HepG2 (cell line): Measurements from ENCODE around the gene MBL2. TPM values are rescaled to one million over a fixed set of nuclear protein-coding genes. Genes with fewer than 3 reads are reported as not detected.

Experiments
- ATAC-seq: fragments of 200-7000 bp; cut with Tn5 transposase; 3 replicates; pipeline ENCODE4 v1.9.1; 2020; ENCODE audit warnings: mild to moderate bottlenecking, moderate library complexity
- BruUV-seq: library from RNA; stranded (reverse); fragments of 400-500 nt; replicated peaks from 2 replicates; lab custom pipeline; 2021; lab: Mats Ljungman, UMichigan
- CTCF ChIA-PET: fragments of 300-600 bp; formaldehyde crosslinking; extraction: SDS; loops from one replicate; lab custom pipeline; 2021; ENCODE audit warnings: low total read pairs, inconsistent platforms, low intra/inter-chr PET ratio; lab: Yijun Ruan, JAX
- POLR2A ChIA-PET: fragments of 350-600 bp; sonication (Branson Sonifier 250); formaldehyde crosslinking; loops from one replicate; lab custom pipeline; 2020; ENCODE audit warnings: antibody characterized with exemption, inconsistent platforms; lab: Yijun Ruan, JAX
- DNase-seq: peaks from one replicate; pipeline ENCODE4 v3.0.0-alpha.2; 2015; ENCODE audit warnings: low spot score
- FAIRE-seq: peaks from 3 replicates; lab custom pipeline; 2011; peaks lifted over from hg19 to GRCh38; lab: Jason Lieb, UNC
- H2AFZ ChIP-seq: one replicate; pipeline ENCODE4 v1.6.1; 2011; ENCODE audit warnings: low read length, inconsistent platforms
- H3K27ac ChIP-seq: fragments of 300-600 bp; 3 replicates; pipeline ENCODE4 v1.8.0; 2011; ENCODE audit warnings: mixed run types, mild to moderate bottlenecking, mixed read lengths, low read length, inconsistent platforms; ENCODE audit not compliant: insufficient read depth; ENCODE audit errors: extremely low read length
- H3K27me3 ChIP-seq, 2 experiments: fragments of 200-600 bp in 1 of 2; 2 replicates in 1 of 2; 3 replicates in 1 of 2; pipeline versions ENCODE4 v1.6.0 to v1.8.0; 2011; ENCODE audit warnings: low read length in 2 of 2, mild to moderate bottlenecking in 2 of 2, moderate library complexity in 2 of 2, inconsistent platforms in 1 of 2; ENCODE audit not compliant: insufficient read depth in 2 of 2, control insufficient read depth in 1 of 2
- H3K36me3 ChIP-seq, 2 experiments: fragments of 200-600 bp in 1 of 2; replicated peaks in 1 of 2; 2 replicates in 1 of 2; 3 replicates in 1 of 2; pipeline versions ENCODE4 v1.5.1 to v1.8.0; 2011; ENCODE audit warnings: low read length in 2 of 2, inconsistent platforms in 1 of 2; ENCODE audit not compliant: insufficient read depth in 2 of 2, control insufficient read depth in 1 of 2
- H3K4me1 ChIP-seq: 2 replicates; pipeline ENCODE4 v1.5.1; 2012; ENCODE audit warnings: low read length, inconsistent platforms; ENCODE audit not compliant: insufficient read depth
- H3K4me2 ChIP-seq: 2 replicates; pipeline ENCODE4 v1.6.0; 2011; ENCODE audit warnings: low read depth, low read length, inconsistent platforms
- H3K4me3 ChIP-seq, 3 experiments: fragments of 200-600 bp in 1 of 3; sonication (generic), shearing (Covaris generic) in 1 of 3; replicated peaks in 1 of 3; 2 replicates each; pipeline ENCODE4 v1.5.1; 2011 to 2016; ENCODE audit warnings: low read length in 3 of 3, inconsistent platforms in 2 of 3, low read depth in 2 of 3, mild to moderate bottlenecking in 2 of 3, control low read depth in 1 of 3, mixed read lengths in 1 of 3; ENCODE audit not compliant: insufficient read depth in 1 of 3
- H3K79me2 ChIP-seq: one replicate; pipeline ENCODE4 v1.6.1; 2011; ENCODE audit warnings: low read length, inconsistent platforms; ENCODE audit not compliant: insufficient read depth
- H3K9ac ChIP-seq: 2 replicates; pipeline ENCODE4 v1.6.0; 2011; ENCODE audit warnings: mild to moderate bottlenecking, low read depth, low read length, inconsistent platforms; ENCODE audit not compliant: insufficient read depth
- H3K9me3 ChIP-seq: 2 replicates; pipeline ENCODE4 v1.5.1; 2012; ENCODE audit warnings: mild to moderate bottlenecking, low read length
- H4K20me1 ChIP-seq: 2 replicates; pipeline ENCODE4 v1.6.0; 2011; ENCODE audit warnings: inconsistent platforms, mild to moderate bottlenecking, low read length, moderate library complexity; ENCODE audit not compliant: insufficient read depth
- HINFP ChIP-seq: sonication (generic); formaldehyde crosslinking; IDR thresholded peaks from 2 replicates; pipeline ENCODE4 v1.4.0; 2020; ENCODE audit warnings: low read depth, mild to moderate bottlenecking, missing genetic modification reagents
- HNRNPLL ChIP-seq: fragments of 200-400 bp; formaldehyde crosslinking; IDR thresholded peaks from 2 replicates; pipeline ENCODE4 v1.6.1; 2017; ENCODE audit warnings: mild to moderate bottlenecking, low read depth, low read length; ENCODE audit not compliant: poor library complexity, severe bottlenecking
- MXD4 ChIP-seq: IDR thresholded peaks from 2 replicates; pipeline ENCODE4 v1.6.1; 2016; ENCODE audit warnings: mild to moderate bottlenecking, missing biosample characterization, missing genetic modification reagents
- NONO ChIP-seq, 2 experiments: fragments of 450-650 bp in 1 of 2; sonication (generic) in 1 of 2; formaldehyde crosslinking in 1 of 2; IDR thresholded peaks in 1 of 2; conservative IDR thresholded peaks in 1 of 2; 2 replicates each; pipeline versions ENCODE4 v1.6.1 to v1.8.0; 2017 to 2022; ENCODE audit warnings: mild to moderate bottlenecking in 1 of 2, missing genetic modification reagents in 1 of 2, moderate library complexity in 1 of 2
- NRL ChIP-seq: sonication (generic); formaldehyde crosslinking; IDR thresholded peaks from 2 replicates; pipeline ENCODE4 v1.5.0; 2020; ENCODE audit warnings: missing genetic modification reagents, mild to moderate bottlenecking, moderate library complexity, borderline replicate concordance
- RELA ChIP-seq: sonication (generic); formaldehyde crosslinking; IDR thresholded peaks from 2 replicates; pipeline ENCODE4 v1.4.0; 2020; ENCODE audit warnings: missing genetic modification reagents
- ZC3H13 ChIP-seq: sonication (generic); formaldehyde crosslinking; IDR thresholded peaks from 2 replicates; pipeline ENCODE4 v1.8.1; 2023; ENCODE audit warnings: mild to moderate bottlenecking, missing genetic modification reagents, moderate library complexity
- ZKSCAN8 ChIP-seq: IDR thresholded peaks from 2 replicates; pipeline ENCODE4 v1.6.1; 2016; ENCODE audit warnings: borderline replicate concordance, missing genetic modification reagents, missing compliant biosample characterization
- ZNF496 ChIP-seq: sonication (generic); formaldehyde crosslinking; IDR thresholded peaks from 2 replicates; pipeline ENCODE4 v1.8.1; 2023; ENCODE audit warnings: mild to moderate bottlenecking, moderate library complexity, missing genetic modification reagents; ENCODE audit not compliant: insufficient replicate concordance
- ZNF749 ChIP-seq: sonication (generic); formaldehyde crosslinking; IDR thresholded peaks from 2 replicates; pipeline ENCODE4 v1.8.0; 2022; ENCODE audit warnings: mild to moderate bottlenecking, missing genetic modification reagents, moderate library complexity, borderline replicate concordance
- ZSCAN20 ChIP-seq: sonication (generic); formaldehyde crosslinking; IDR thresholded peaks from 2 replicates; pipeline ENCODE4 v1.4.0; 2020; ENCODE audit warnings: missing genetic modification reagents, mild to moderate bottlenecking, borderline replicate concordance
- WGBS: methylation state at CpG from one replicate; pipeline ENCODE4 v1.1.6; 2017; ENCODE audit warnings: low lambda C conversion rate; 5-methylcytosine and 5-hydroxymethylcytosine counted together
- in situ Hi-C: cut with HindIII; loops from 2 replicates; pipeline ENCODE4 v1.10.0; 2017; ENCODE audit warnings: low pct_unique_long_range_greater_than_20kb; ENCODE audit not compliant: extremely low pct_ligation_motif_present
- intact Hi-C: fragments of 100-400 bp; cut with micrococcal nuclease; formaldehyde crosslinking; loops from one replicate; pipeline ENCODE4 v1.10.0; 2022; ENCODE audit not compliant: unreplicated experiment
- polyA plus RNA-seq, 8 experiments: library from polyadenylated mRNA; depleted of rRNA in 3 of 8; stranded (reverse) in 7 of 8; unstranded in 1 of 8; fragments of >200 nt; fragmentation: Illumina TruSeq in 4 of 8; extraction: Trizol in 4 of 8; gene quantifications; 2 replicates each; pipeline versions ENCODE4 v1.2.1 to v1.2.3, GENCODE V29; 2011 to 2016; ENCODE audit warnings: low read depth in 4 of 8, missing spikeins in 1 of 8, mixed read lengths in 1 of 8; ENCODE audit not compliant: insufficient read depth in 1 of 8
- total RNA-seq, 5 experiments: library from RNA; depleted of rRNA; stranded (reverse); fragments of >200 nt; fragmentation: Illumina TruSeq; extraction: Trizol; gene quantifications; 2 replicates each; pipeline ENCODE4 v1.2.3, GENCODE V29; 2016; ENCODE audit warnings: low read depth in 1 of 5
- TF ChIP-seq, protein P1 (sequence below): sonication (generic); formaldehyde crosslinking; IDR thresholded peaks from 2 replicates; pipeline ENCODE4 v1.5.0; 2020; ENCODE audit warnings: missing genetic modification reagents, mild to moderate bottlenecking, borderline replicate concordance

The MBL2 gene
- total and polyA plus RNA-seq, 2 of the 13 experiments (the other 11 are each of a cell fraction or from before 2014, with no cell fraction given), result 9.6 to 16.2 TPM

DNA sequence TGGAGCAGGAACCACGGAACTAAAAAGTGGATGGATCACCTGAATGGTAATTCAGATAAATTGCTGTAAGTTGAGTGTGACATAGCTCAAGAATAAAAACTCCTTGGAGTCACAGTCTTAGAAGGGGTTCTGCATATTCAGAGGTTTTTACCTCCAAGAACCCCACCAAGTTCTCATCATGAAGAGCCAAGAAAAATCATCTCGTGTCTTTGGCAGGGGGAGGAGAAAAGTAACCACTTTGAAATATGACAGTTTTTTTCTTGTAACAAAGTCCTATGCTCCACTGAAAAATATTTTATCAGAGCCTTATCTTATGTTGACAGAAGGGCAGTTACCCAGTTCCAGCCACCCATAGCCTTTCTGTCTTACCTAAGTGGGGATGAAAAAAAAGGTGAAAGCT, 38.2 kb upstream of the MBL2 start:
- POLR2A ChIA-PET, result no interaction called here

More for the DNA sequence above, 38.2 kb upstream of the MBL2 start:
- WGBS, result 17% methylated on average over 2 of the region's 2 CpGs
- intact Hi-C loops (no loop called here), in situ Hi-C loops (no loop called here)
- H2AFZ ChIP-seq, result no peak overlapping the region
- H4K20me1 ChIP-seq, result no peaks in the 10 kb centered on the region
- no peaks in the 10 kb centered on the region for H3K9me3 ChIP-seq
- H3K4me3 ChIP-seq, result no peak overlapping the region
- no peaks in the 10 kb centered on the region for H3K36me3 ChIP-seq
- CTCF ChIA-PET, result no interaction called here
- ATAC-seq, result no peak
- DNase-seq, result no peak
- no peaks in the 10 kb centered on the region for H3K79me2 ChIP-seq
- no peak overlapping the region for H3K4me2 ChIP-seq
- no peak overlapping the region for H3K9ac ChIP-seq
- no peak overlapping the region for H3K27ac ChIP-seq
- no peak for TF ChIP-seq NRL (CRISPR knock-in tag)
- TF ChIP-seq ZKSCAN8 (CRISPR knock-in tag), result no peak
- TF ChIP-seq, protein P1, sequence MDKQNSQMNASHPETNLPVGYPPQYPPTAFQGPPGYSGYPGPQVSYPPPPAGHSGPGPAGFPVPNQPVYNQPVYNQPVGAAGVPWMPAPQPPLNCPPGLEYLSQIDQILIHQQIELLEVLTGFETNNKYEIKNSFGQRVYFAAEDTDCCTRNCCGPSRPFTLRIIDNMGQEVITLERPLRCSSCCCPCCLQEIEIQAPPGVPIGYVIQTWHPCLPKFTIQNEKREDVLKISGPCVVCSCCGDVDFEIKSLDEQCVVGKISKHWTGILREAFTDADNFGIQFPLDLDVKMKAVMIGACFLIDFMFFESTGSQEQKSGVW (CRISPR knock-in tag), result no peak
- TF ChIP-seq ZC3H13 (CRISPR knock-in tag), result no peak
- TF ChIP-seq NONO (IDR thresholded peaks at IDR 0.05), result no peak
- no peak for TF ChIP-seq NONO (CRISPR knock-in tag; conservative IDR thresholded peaks at IDR 0.05)
- TF ChIP-seq MXD4 (CRISPR knock-in tag), result no peak
- TF ChIP-seq HINFP (CRISPR knock-in tag), result no peak
- no peak for TF ChIP-seq ZNF496 (CRISPR knock-in tag)
- no peak for TF ChIP-seq RELA (CRISPR knock-in tag)
- no peak for TF ChIP-seq ZNF749 (CRISPR knock-in tag)
- TF ChIP-seq ZSCAN20, result no peak
- TF ChIP-seq HNRNPLL, result no peak
- 0 out of 2 replicates have a peak, but pooled peaks cover 4% of the 10 kb centered on the region for H3K4me1 ChIP-seq
- peaks cover 0 to 3% of the 10 kb centered on the region in 2 experiments; a peak in 2 of 5 replicates for H3K27me3 ChIP-seq
- no TSS peak for BruUV-seq
- no peak for FAIRE-seq
